PC-3 (cell line): Measurements from ENCODE around the gene C11orf98.

Source experiments
- CTCF ChIP-seq: fragments of 300-600 bp; sonication (generic); conservative IDR thresholded peaks from 2 replicates; pipeline ENCODE4 v1.5.1; 2017; ENCODE audit warnings: antibody characterized with exemption, low read depth, mild to moderate bottlenecking, low read length
- EZH2 ChIP-seq: fragments of 300-600 bp; sonication (generic); IDR thresholded peaks from one replicate; pipeline ENCODE4 v1.6.1; 2017; ENCODE audit warnings: antibody characterized with exemption, mild to moderate bottlenecking, low read length; ENCODE audit not compliant: unreplicated experiment
- EZH2phosphoT487 ChIP-seq: fragments of 300-600 bp; sonication (generic); IDR thresholded peaks from 2 replicates; pipeline ENCODE4 v1.6.1; 2018; ENCODE audit warnings: mild to moderate bottlenecking, antibody characterized with exemption, low read length, borderline replicate concordance

- TF ChIP-seq CTCF = no peak
- no peak for TF ChIP-seq EZH2
- no peak for TF ChIP-seq EZH2phosphoT487
These were observed 20.8 kb downstream of the C11orf98 start for GRCh38 chr11:62644220-62644619.
